GM23338 (cell line): ENCODE data around the gene NKAIN2. TPM values are rescaled to one million over a fixed set of nuclear protein-coding genes. Genes with fewer than 3 reads are reported as not detected.

Experiments
- ATAC-seq: fragments of 200-7000 bp; cut with Tn5 transposase; 3 replicates; pipeline ENCODE4 v1.9.1; 2020
- DNase-seq: peaks from one replicate; pipeline ENCODE4 v3.0.0-alpha.2; 2015; ENCODE audit warnings: low spot score
- H2AFZ ChIP-seq: fragments of 200-600 bp; sonication (generic); 2 replicates; pipeline ENCODE4 v1.8.0; 2016; ENCODE audit warnings: antibody characterized with exemption, mild to moderate bottlenecking, moderate library complexity
- H3F3A ChIP-seq: fragments of 200-600 bp; sonication (generic); replicated peaks from 2 replicates; pipeline ENCODE4 v1.8.0; 2017; ENCODE audit warnings: antibody characterized with exemption, mixed run types, low read depth
- H3K27ac ChIP-seq: fragments of 200-600 bp; sonication (generic); 2 replicates; pipeline ENCODE4 v1.6.1; 2016; ENCODE audit warnings: low read depth
- H3K27me3 ChIP-seq: fragments of 200-600 bp; sonication (generic); 2 replicates; pipeline ENCODE4 v1.8.0; 2016; ENCODE audit warnings: mild to moderate bottlenecking, mixed run types, moderate library complexity; ENCODE audit not compliant: insufficient read depth
- H3K36me3 ChIP-seq: fragments of 200-600 bp; sonication (generic); 2 replicates; pipeline ENCODE4 v1.8.0; 2016; ENCODE audit warnings: mild to moderate bottlenecking; ENCODE audit not compliant: insufficient read depth
- H3K4me1 ChIP-seq: fragments of 200-600 bp; sonication (generic); 2 replicates; pipeline ENCODE4 v1.8.0; 2016; ENCODE audit warnings: mild to moderate bottlenecking, moderate library complexity; ENCODE audit not compliant: insufficient read depth
- H3K4me2 ChIP-seq: fragments of 200-600 bp; sonication (generic); 2 replicates; pipeline ENCODE4 v1.7.1; 2017; ENCODE audit warnings: mixed run types
- H3K4me3 ChIP-seq: fragments of 200-600 bp; sonication (generic); 2 replicates; pipeline ENCODE4 v1.6.1; 2016; ENCODE audit warnings: mixed run types
- H3K79me2 ChIP-seq: fragments of 200-600 bp; sonication (generic); replicated peaks from 2 replicates; pipeline ENCODE4 v1.8.0; 2017; ENCODE audit warnings: mild to moderate bottlenecking; ENCODE audit not compliant: insufficient read depth
- H3K9me2 ChIP-seq: fragments of 200-600 bp; sonication (generic); 2 replicates; pipeline ENCODE4 v1.8.0; 2017; ENCODE audit not compliant: insufficient read depth
- H4K20me1 ChIP-seq: fragments of 200-600 bp; sonication (generic); replicated peaks from 2 replicates; pipeline ENCODE4 v1.8.0; 2017; ENCODE audit warnings: mild to moderate bottlenecking; ENCODE audit not compliant: insufficient read depth
- H3K27ac Mint-ChIP-seq: 2 replicates; pipeline ENCODE4 v1.8.0; 2020; ENCODE audit warnings: inconsistent platforms, mild to moderate bottlenecking, moderate library complexity, mixed read lengths
- H3K27me3 Mint-ChIP-seq: 3 replicates; pipeline ENCODE4 v1.8.0; 2022; ENCODE audit warnings: low read depth, mild to moderate bottlenecking, moderate library complexity, mixed read lengths, inconsistent platforms; ENCODE audit not compliant: insufficient read depth, poor library complexity
- H3K36me3 Mint-ChIP-seq: 3 replicates; pipeline ENCODE4 v1.8.0; 2021; ENCODE audit warnings: low read depth, mild to moderate bottlenecking, inconsistent platforms, moderate library complexity, mixed read lengths
- H3K4me1 Mint-ChIP-seq: 3 replicates; pipeline ENCODE4 v1.8.0; 2020; ENCODE audit warnings: mild to moderate bottlenecking, inconsistent platforms, mixed read lengths
- H3K4me3 Mint-ChIP-seq: 3 replicates; pipeline ENCODE4 v1.8.0; 2021; ENCODE audit warnings: moderate library complexity, mild to moderate bottlenecking, inconsistent platforms, mixed read lengths
- H3K9me3 Mint-ChIP-seq: 3 replicates; pipeline ENCODE4 v1.8.0; 2020; ENCODE audit warnings: moderate library complexity, mild to moderate bottlenecking, inconsistent platforms, mixed read lengths
- CREB1 ChIP-seq: fragments of 250-450 bp; sonication (Bioruptor Pico); IDR thresholded peaks from 2 replicates; pipeline ENCODE4 v1.5.0; 2020; ENCODE audit warnings: low read depth, mild to moderate bottlenecking, moderate library complexity
- EZH2 ChIP-seq: fragments of 200-600 bp; sonication (generic); IDR thresholded peaks from one replicate; pipeline ENCODE4 v1.8.0; 2017; ENCODE audit warnings: antibody characterized with exemption, mild to moderate bottlenecking, low read depth; ENCODE audit not compliant: unreplicated experiment
- EZH2phosphoT487 ChIP-seq: fragments of 200-600 bp; sonication (generic); IDR thresholded peaks from one replicate; pipeline ENCODE4 v1.8.1; 2018; ENCODE audit warnings: antibody characterized with exemption; ENCODE audit not compliant: unreplicated experiment
- JUNB ChIP-seq: IDR thresholded peaks from one replicate; pipeline ENCODE4 v1.6.1; 2016; ENCODE audit warnings: antibody characterized with exemption; ENCODE audit not compliant: unreplicated experiment
- NANOG ChIP-seq: IDR thresholded peaks from 2 replicates; pipeline ENCODE4 v1.6.1; 2016; ENCODE audit warnings: antibody characterized with exemption, borderline replicate concordance
- POLR2AphosphoS5 ChIP-seq: IDR thresholded peaks from 2 replicates; pipeline ENCODE4 v1.6.1; 2016; ENCODE audit warnings: antibody characterized with exemption, low read depth
- STAT1 ChIP-seq: IDR thresholded peaks from one replicate; pipeline ENCODE4 v1.6.1; 2016; ENCODE audit warnings: antibody characterized with exemption; ENCODE audit not compliant: unreplicated experiment
- ZNF114 ChIP-seq: fragments of 250-450 bp; sonication (Bioruptor Pico); IDR thresholded peaks from 2 replicates; pipeline ENCODE4 v1.5.0; 2020; ENCODE audit warnings: mild to moderate bottlenecking, moderate library complexity
- ZNF331 ChIP-seq: fragments of 250-450 bp; sonication (Bioruptor Pico); IDR thresholded peaks from 2 replicates; pipeline ENCODE4 v1.5.0; 2020; ENCODE audit warnings: low read depth, mild to moderate bottlenecking, moderate library complexity
- polyA plus RNA-seq: library from polyadenylated mRNA; unstranded; fragments of >200 nt; fragmentation: Nextera tagmentation; extraction: Ambion mirVana; gene quantifications from 2 replicates; pipeline ENCODE4 v1.2.1, GENCODE V29; 2016
- total RNA-seq: library from RNA; depleted of rRNA; stranded (reverse); fragments of >200 nt; shearing (Covaris generic); gene quantifications from 2 replicates; pipeline ENCODE4 v1.2.3, GENCODE V29; 2014
- TF ChIP-seq, protein P1 (sequence below): IDR thresholded peaks from 2 replicates; pipeline ENCODE4 v1.6.1; 2016; ENCODE audit warnings: antibody characterized with exemption
- TF ChIP-seq, protein P2 (sequence below): IDR thresholded peaks from one replicate; pipeline ENCODE4 v1.6.1; 2018; ENCODE audit warnings: antibody characterized with exemption; ENCODE audit not compliant: unreplicated experiment
- TF ChIP-seq, protein P3 (sequence below), 2 experiments: fragments of 200-600 bp in 1 of 2; sonication (generic) in 1 of 2; conservative IDR thresholded peaks; 2 replicates each; pipeline versions ENCODE4 v1.5.1 to v1.6.1; 2016 to 2017; ENCODE audit warnings: antibody characterized with exemption in 2 of 2, low read depth in 2 of 2, mild to moderate bottlenecking in 2 of 2, moderate library complexity in 1 of 2
- TF ChIP-seq, protein P4 (sequence below): fragments of 250-450 bp; sonication (Bioruptor Pico); IDR thresholded peaks from 2 replicates; pipeline ENCODE4 v1.5.0; 2020; ENCODE audit warnings: mild to moderate bottlenecking, moderate library complexity

The NKAIN2 gene
- total and polyA plus RNA-seq, 2 experiments from 2014 or later, result 0.39 to 1.1 TPM

DNA sequence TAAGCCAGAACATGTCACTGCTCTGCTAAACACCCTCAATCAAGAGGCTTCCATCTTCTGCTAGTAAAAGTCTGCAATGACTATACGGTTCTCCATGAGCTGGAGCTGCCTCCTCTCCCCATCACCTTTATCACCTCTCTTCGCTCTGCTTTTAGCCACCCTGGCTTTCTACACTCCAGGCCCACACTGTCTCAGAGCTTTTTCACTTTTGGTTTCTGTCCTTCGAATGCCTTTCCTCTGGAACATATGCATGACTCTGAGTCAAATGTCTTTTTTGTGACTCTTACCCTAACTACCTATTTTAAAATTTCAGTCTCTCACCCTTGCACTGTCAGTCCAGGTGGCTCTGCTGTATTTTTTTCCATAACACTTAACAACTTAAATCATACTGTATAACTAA, 633.1 kb downstream of the NKAIN2 start:
- Histone ChIP-seq H3K79me2 (no peaks in the 10 kb centered on the region), H3K27me3 (no peaks in the 10 kb centered on the region), H3F3A (no peaks in the 10 kb centered on the region), H3K36me3 (no peaks in the 10 kb centered on the region), H2AFZ (no peak overlapping the region), H3K4me2 (no peak overlapping the region), H3K4me3 (no peak overlapping the region), H3K27ac (no peak overlapping the region), H3K4me1 (no peaks in the 10 kb centered on the region), H3K9me2 (peaks cover 15% of the 10 kb centered on the region; the same call in 1 of the 2 replicates), H4K20me1 (no peaks in the 10 kb centered on the region)
- TF ChIP-seq EZH2, result no peak
- no peak for TF ChIP-seq EZH2phosphoT487
- no peak for TF ChIP-seq POLR2AphosphoS5
- no peak for TF ChIP-seq STAT1
- no peak for TF ChIP-seq ZNF114 (CRISPR knock-in tag)
- TF ChIP-seq, protein P1, sequence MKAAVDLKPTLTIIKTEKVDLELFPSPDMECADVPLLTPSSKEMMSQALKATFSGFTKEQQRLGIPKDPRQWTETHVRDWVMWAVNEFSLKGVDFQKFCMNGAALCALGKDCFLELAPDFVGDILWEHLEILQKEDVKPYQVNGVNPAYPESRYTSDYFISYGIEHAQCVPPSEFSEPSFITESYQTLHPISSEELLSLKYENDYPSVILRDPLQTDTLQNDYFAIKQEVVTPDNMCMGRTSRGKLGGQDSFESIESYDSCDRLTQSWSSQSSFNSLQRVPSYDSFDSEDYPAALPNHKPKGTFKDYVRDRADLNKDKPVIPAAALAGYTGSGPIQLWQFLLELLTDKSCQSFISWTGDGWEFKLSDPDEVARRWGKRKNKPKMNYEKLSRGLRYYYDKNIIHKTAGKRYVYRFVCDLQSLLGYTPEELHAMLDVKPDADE, result no peak
- no peak for TF ChIP-seq NANOG
- TF ChIP-seq JUNB, result no peak
- TF ChIP-seq ZNF331 (CRISPR knock-in tag), result no peak
- TF ChIP-seq CREB1 (CRISPR knock-in tag), result no peak
- TF ChIP-seq, protein P2, sequence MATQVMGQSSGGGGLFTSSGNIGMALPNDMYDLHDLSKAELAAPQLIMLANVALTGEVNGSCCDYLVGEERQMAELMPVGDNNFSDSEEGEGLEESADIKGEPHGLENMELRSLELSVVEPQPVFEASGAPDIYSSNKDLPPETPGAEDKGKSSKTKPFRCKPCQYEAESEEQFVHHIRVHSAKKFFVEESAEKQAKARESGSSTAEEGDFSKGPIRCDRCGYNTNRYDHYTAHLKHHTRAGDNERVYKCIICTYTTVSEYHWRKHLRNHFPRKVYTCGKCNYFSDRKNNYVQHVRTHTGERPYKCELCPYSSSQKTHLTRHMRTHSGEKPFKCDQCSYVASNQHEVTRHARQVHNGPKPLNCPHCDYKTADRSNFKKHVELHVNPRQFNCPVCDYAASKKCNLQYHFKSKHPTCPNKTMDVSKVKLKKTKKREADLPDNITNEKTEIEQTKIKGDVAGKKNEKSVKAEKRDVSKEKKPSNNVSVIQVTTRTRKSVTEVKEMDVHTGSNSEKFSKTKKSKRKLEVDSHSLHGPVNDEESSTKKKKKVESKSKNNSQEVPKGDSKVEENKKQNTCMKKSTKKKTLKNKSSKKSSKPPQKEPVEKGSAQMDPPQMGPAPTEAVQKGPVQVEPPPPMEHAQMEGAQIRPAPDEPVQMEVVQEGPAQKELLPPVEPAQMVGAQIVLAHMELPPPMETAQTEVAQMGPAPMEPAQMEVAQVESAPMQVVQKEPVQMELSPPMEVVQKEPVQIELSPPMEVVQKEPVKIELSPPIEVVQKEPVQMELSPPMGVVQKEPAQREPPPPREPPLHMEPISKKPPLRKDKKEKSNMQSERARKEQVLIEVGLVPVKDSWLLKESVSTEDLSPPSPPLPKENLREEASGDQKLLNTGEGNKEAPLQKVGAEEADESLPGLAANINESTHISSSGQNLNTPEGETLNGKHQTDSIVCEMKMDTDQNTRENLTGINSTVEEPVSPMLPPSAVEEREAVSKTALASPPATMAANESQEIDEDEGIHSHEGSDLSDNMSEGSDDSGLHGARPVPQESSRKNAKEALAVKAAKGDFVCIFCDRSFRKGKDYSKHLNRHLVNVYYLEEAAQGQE, result no peak
- TF ChIP-seq, protein P3, sequence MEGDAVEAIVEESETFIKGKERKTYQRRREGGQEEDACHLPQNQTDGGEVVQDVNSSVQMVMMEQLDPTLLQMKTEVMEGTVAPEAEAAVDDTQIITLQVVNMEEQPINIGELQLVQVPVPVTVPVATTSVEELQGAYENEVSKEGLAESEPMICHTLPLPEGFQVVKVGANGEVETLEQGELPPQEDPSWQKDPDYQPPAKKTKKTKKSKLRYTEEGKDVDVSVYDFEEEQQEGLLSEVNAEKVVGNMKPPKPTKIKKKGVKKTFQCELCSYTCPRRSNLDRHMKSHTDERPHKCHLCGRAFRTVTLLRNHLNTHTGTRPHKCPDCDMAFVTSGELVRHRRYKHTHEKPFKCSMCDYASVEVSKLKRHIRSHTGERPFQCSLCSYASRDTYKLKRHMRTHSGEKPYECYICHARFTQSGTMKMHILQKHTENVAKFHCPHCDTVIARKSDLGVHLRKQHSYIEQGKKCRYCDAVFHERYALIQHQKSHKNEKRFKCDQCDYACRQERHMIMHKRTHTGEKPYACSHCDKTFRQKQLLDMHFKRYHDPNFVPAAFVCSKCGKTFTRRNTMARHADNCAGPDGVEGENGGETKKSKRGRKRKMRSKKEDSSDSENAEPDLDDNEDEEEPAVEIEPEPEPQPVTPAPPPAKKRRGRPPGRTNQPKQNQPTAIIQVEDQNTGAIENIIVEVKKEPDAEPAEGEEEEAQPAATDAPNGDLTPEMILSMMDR (conservative IDR thresholded peaks at IDR 0.05; ENCODE audit: low read depth in 2 of 2), result no peak
- TF ChIP-seq, protein P4, sequence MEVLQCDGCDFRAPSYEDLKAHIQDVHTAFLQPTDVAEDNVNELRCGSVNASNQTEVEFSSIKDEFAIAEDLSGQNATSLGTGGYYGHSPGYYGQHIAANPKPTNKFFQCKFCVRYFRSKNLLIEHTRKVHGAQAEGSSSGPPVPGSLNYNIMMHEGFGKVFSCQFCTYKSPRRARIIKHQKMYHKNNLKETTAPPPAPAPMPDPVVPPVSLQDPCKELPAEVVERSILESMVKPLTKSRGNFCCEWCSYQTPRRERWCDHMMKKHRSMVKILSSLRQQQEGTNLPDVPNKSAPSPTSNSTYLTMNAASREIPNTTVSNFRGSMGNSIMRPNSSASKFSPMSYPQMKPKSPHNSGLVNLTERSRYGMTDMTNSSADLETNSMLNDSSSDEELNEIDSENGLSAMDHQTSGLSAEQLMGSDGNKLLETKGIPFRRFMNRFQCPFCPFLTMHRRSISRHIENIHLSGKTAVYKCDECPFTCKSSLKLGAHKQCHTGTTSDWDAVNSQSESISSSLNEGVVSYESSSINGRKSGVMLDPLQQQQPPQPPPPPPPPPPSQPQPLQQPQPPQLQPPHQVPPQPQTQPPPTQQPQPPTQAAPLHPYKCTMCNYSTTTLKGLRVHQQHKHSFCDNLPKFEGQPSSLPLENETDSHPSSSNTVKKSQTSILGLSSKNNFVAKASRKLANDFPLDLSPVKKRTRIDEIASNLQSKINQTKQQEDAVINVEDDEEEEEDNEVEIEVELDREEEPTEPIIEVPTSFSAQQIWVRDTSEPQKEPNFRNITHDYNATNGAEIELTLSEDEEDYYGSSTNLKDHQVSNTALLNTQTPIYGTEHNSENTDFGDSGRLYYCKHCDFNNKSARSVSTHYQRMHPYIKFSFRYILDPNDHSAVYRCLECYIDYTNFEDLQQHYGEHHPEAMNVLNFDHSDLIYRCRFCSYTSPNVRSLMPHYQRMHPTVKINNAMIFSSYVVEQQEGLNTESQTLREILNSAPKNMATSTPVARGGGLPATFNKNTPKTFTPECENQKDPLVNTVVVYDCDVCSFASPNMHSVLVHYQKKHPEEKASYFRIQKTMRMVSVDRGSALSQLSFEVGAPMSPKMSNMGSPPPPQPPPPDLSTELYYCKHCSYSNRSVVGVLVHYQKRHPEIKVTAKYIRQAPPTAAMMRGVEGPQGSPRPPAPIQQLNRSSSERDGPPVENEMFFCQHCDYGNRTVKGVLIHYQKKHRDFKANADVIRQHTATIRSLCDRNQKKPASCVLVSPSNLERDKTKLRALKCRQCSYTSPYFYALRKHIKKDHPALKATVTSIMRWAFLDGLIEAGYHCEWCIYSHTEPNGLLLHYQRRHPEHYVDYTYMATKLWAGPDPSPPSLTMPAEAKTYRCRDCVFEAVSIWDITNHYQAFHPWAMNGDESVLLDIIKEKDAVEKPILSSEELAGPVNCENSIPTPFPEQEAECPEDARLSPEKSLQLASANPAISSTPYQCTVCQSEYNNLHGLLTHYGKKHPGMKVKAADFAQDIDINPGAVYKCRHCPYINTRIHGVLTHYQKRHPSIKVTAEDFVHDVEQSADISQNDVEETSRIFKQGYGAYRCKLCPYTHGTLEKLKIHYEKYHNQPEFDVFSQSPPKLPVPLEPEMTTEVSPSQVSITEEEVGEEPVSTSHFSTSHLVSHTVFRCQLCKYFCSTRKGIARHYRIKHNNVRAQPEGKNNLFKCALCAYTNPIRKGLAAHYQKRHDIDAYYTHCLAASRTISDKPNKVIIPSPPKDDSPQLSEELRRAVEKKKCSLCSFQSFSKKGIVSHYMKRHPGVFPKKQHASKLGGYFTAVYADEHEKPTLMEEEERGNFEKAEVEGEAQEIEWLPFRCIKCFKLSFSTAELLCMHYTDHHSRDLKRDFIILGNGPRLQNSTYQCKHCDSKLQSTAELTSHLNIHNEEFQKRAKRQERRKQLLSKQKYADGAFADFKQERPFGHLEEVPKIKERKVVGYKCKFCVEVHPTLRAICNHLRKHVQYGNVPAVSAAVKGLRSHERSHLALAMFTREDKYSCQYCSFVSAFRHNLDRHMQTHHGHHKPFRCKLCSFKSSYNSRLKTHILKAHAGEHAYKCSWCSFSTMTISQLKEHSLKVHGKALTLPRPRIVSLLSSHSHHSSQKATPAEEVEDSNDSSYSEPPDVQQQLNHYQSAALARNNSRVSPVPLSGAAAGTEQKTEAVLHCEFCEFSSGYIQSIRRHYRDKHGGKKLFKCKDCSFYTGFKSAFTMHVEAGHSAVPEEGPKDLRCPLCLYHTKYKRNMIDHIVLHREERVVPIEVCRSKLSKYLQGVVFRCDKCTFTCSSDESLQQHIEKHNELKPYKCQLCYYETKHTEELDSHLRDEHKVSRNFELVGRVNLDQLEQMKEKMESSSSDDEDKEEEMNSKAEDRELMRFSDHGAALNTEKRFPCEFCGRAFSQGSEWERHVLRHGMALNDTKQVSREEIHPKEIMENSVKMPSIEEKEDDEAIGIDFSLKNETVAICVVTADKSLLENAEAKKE (CRISPR knock-in tag), result no peak
- Mint-ChIP-seq H3K27me3 (no peaks in the 10 kb centered on the region), H3K4me3 (no peak overlapping the region), H3K9me3 (no peaks in the 10 kb centered on the region), H3K4me1 (no peaks in the 10 kb centered on the region; the same call in 2 of the 3 replicates), H3K36me3 (no peaks in the 10 kb centered on the region), H3K27ac (no peak overlapping the region)
- DNase-seq (no peak), ATAC-seq (no peak)
